HepG2 (cell line): Measurements from ENCODE around the gene LLGL2. TPM values are rescaled to one million over a fixed set of nuclear protein-coding genes. Genes with fewer than 3 reads are reported as not detected.
A peak's percentile ranks its signal among the peaks of the same experiment; 100 is the strongest.

Experiments used
- FOXC1 ChIP-seq: sonication (generic); formaldehyde crosslinking; IDR thresholded peaks from 2 replicates; pipeline ENCODE4 v1.8.0; 2022; ENCODE audit warnings: mild to moderate bottlenecking, missing genetic modification reagents, borderline replicate concordance
- KDM6A ChIP-seq: IDR thresholded peaks from 2 replicates; pipeline ENCODE4 v1.6.1; 2016; ENCODE audit warnings: low read depth
- LRRFIP1 ChIP-seq: sonication (generic); formaldehyde crosslinking; conservative IDR thresholded peaks from 2 replicates; pipeline ENCODE4 v1.4.0; 2020; ENCODE audit warnings: missing genetic modification reagents
- NFIC ChIP-seq: IDR thresholded peaks from 2 replicates; pipeline ENCODE4 v1.6.1; 2012; ENCODE audit warnings: mild to moderate bottlenecking, low read length, inconsistent platforms
- RFX3 ChIP-seq: IDR thresholded peaks from 2 replicates; pipeline ENCODE4 v1.6.1; 2016; ENCODE audit warnings: missing biosample characterization, missing genetic modification reagents
- SNAPC4 ChIP-seq: sonication (generic); formaldehyde crosslinking; IDR thresholded peaks from 2 replicates; pipeline ENCODE4 v1.4.0; 2020; ENCODE audit warnings: mild to moderate bottlenecking, missing genetic modification reagents
- ZFP36 ChIP-seq: fragments of 150-350 bp; IDR thresholded peaks from 2 replicates; pipeline ENCODE4 v1.6.1; 2018; ENCODE audit warnings: borderline replicate concordance, low read length, low read depth; ENCODE audit not compliant: partially characterized antibody
- ZNF350 ChIP-seq: sonication (generic); formaldehyde crosslinking; IDR thresholded peaks from 2 replicates; pipeline ENCODE4 v1.4.0; 2020; ENCODE audit warnings: mild to moderate bottlenecking, low read depth, missing genetic modification reagents, borderline replicate concordance
- ZNF446 ChIP-seq: sonication (generic); formaldehyde crosslinking; IDR thresholded peaks from 2 replicates; pipeline ENCODE4 v1.5.0; 2020; ENCODE audit warnings: mild to moderate bottlenecking, missing genetic modification reagents
- polyA plus RNA-seq, 8 experiments: library from polyadenylated mRNA; depleted of rRNA in 3 of 8; stranded (reverse) in 7 of 8; unstranded in 1 of 8; fragments of >200 nt; fragmentation: Illumina TruSeq in 4 of 8; extraction: Trizol in 4 of 8; gene quantifications; 2 replicates each; pipeline versions ENCODE4 v1.2.1 to v1.2.3, GENCODE V29; 2011 to 2016; ENCODE audit warnings: low read depth in 4 of 8, missing spikeins in 1 of 8, mixed read lengths in 1 of 8; ENCODE audit not compliant: insufficient read depth in 1 of 8
- total RNA-seq, 5 experiments: library from RNA; depleted of rRNA; stranded (reverse); fragments of >200 nt; fragmentation: Illumina TruSeq; extraction: Trizol; gene quantifications; 2 replicates each; pipeline ENCODE4 v1.2.3, GENCODE V29; 2016; ENCODE audit warnings: low read depth in 1 of 5
- TF ChIP-seq, protein P1 (sequence below): sonication (generic); formaldehyde crosslinking; IDR thresholded peaks from 2 replicates; pipeline ENCODE4 v1.4.0; 2020; ENCODE audit warnings: missing genetic modification reagents
- TF ChIP-seq, protein P2 (sequence below): sonication (generic); formaldehyde crosslinking; IDR thresholded peaks from 2 replicates; pipeline ENCODE4; 2020; ENCODE audit warnings: missing genetic modification reagents, mild to moderate bottlenecking, borderline replicate concordance

Gene LLGL2
- total and polyA plus RNA-seq, 2 of the 13 experiments (the other 11 are each of a cell fraction or from before 2014, with no cell fraction given): 83.0 to 86.7 TPM

GRCh38 chr17:75511610-75512575, 13.6 kb upstream of the LLGL2 start (continued):
- TF ChIP-seq, protein P1, sequence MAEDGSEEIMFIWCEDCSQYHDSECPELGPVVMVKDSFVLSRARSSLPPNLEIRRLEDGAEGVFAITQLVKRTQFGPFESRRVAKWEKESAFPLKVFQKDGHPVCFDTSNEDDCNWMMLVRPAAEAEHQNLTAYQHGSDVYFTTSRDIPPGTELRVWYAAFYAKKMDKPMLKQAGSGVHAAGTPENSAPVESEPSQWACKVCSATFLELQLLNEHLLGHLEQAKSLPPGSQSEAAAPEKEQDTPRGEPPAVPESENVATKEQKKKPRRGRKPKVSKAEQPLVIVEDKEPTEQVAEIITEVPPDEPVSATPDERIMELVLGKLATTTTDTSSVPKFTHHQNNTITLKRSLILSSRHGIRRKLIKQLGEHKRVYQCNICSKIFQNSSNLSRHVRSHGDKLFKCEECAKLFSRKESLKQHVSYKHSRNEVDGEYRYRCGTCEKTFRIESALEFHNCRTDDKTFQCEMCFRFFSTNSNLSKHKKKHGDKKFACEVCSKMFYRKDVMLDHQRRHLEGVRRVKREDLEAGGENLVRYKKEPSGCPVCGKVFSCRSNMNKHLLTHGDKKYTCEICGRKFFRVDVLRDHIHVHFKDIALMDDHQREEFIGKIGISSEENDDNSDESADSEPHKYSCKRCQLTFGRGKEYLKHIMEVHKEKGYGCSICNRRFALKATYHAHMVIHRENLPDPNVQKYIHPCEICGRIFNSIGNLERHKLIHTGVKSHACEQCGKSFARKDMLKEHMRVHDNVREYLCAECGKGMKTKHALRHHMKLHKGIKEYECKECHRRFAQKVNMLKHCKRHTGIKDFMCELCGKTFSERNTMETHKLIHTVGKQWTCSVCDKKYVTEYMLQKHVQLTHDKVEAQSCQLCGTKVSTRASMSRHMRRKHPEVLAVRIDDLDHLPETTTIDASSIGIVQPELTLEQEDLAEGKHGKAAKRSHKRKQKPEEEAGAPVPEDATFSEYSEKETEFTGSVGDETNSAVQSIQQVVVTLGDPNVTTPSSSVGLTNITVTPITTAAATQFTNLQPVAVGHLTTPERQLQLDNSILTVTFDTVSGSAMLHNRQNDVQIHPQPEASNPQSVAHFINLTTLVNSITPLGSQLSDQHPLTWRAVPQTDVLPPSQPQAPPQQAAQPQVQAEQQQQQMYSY (CRISPR knock-in tag): no peak
- TF ChIP-seq SNAPC4 (CRISPR knock-in tag) (no peak), NFIC (peak; percentile 99; the same call in 1 of the 2 replicates), LRRFIP1 (no peak), ZNF350 (CRISPR knock-in tag) (peak; percentile 83), KDM6A (CRISPR knock-in tag) (peak; percentile 96), ZFP36 (no peak), ZNF446 (0 out of 2 replicates have a peak, but pooled peaks have one; percentile 71), FOXC1 (peak; percentile 99), RFX3 (CRISPR knock-in tag) (no peak)
- TF ChIP-seq, protein P2, sequence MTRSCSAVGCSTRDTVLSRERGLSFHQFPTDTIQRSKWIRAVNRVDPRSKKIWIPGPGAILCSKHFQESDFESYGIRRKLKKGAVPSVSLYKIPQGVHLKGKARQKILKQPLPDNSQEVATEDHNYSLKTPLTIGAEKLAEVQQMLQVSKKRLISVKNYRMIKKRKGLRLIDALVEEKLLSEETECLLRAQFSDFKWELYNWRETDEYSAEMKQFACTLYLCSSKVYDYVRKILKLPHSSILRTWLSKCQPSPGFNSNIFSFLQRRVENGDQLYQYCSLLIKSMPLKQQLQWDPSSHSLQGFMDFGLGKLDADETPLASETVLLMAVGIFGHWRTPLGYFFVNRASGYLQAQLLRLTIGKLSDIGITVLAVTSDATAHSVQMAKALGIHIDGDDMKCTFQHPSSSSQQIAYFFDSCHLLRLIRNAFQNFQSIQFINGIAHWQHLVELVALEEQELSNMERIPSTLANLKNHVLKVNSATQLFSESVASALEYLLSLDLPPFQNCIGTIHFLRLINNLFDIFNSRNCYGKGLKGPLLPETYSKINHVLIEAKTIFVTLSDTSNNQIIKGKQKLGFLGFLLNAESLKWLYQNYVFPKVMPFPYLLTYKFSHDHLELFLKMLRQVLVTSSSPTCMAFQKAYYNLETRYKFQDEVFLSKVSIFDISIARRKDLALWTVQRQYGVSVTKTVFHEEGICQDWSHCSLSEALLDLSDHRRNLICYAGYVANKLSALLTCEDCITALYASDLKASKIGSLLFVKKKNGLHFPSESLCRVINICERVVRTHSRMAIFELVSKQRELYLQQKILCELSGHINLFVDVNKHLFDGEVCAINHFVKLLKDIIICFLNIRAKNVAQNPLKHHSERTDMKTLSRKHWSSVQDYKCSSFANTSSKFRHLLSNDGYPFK (CRISPR knock-in tag): no peak
